LNCaP clone FGC (cell line): ENCODE results near the gene CNTNAP1.

Source experiments
- DNase-seq: peaks from one replicate; pipeline ENCODE4 v3.0.0-alpha.2; 2011; ENCODE audit warnings: low read depth
- H3K4me3 ChIP-seq: 2 replicates; pipeline ENCODE4 v1.5.1; 2011; ENCODE audit warnings: mild to moderate bottlenecking, low read depth, low read length, control low read depth
- TF ChIP-seq, protein P1 (sequence below): IDR thresholded peaks from 2 replicates; pipeline ENCODE4 v1.5.1; 2012; ENCODE audit warnings: mild to moderate bottlenecking; ENCODE audit not compliant: control insufficient read depth, insufficient read depth; ENCODE audit errors: extremely low read depth

CNTNAP1 gene

DNA sequence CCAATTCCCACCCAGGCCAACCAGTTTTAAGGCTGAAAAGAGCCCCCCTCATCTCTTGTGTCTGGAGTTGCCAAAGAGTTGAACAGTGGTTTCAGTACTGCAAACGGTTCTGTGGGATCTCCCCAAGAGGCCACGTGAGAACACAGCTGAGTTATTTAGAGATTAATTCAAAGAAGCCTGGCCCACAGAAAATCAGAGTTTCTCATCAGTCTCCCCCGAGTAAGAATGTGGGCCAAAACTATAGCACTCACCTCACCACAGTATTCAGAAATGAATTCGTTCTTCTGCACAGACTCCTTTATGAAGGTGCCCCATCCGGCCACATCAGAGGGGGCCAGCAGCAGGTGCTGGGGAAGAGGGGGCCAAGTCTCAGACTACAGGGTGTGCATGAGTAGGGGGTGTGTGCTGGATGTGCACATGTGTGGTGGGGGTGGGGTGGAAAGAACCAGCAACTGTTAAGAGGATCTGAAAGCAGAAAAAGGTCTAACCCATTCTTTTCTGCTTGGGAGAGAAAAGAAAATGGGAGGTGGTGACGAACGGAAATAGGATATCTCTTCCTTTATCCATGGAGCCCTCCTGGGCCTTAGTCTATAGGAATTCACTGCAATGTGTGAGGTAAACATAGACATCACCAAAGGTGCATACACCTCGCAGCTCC, 22.6 kb downstream of the CNTNAP1 start:
- TF ChIP-seq, protein P1, sequence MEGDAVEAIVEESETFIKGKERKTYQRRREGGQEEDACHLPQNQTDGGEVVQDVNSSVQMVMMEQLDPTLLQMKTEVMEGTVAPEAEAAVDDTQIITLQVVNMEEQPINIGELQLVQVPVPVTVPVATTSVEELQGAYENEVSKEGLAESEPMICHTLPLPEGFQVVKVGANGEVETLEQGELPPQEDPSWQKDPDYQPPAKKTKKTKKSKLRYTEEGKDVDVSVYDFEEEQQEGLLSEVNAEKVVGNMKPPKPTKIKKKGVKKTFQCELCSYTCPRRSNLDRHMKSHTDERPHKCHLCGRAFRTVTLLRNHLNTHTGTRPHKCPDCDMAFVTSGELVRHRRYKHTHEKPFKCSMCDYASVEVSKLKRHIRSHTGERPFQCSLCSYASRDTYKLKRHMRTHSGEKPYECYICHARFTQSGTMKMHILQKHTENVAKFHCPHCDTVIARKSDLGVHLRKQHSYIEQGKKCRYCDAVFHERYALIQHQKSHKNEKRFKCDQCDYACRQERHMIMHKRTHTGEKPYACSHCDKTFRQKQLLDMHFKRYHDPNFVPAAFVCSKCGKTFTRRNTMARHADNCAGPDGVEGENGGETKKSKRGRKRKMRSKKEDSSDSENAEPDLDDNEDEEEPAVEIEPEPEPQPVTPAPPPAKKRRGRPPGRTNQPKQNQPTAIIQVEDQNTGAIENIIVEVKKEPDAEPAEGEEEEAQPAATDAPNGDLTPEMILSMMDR, result no peak
- no peak for DNase-seq
- H3K4me3 ChIP-seq, result no peak overlapping the region

DNA sequence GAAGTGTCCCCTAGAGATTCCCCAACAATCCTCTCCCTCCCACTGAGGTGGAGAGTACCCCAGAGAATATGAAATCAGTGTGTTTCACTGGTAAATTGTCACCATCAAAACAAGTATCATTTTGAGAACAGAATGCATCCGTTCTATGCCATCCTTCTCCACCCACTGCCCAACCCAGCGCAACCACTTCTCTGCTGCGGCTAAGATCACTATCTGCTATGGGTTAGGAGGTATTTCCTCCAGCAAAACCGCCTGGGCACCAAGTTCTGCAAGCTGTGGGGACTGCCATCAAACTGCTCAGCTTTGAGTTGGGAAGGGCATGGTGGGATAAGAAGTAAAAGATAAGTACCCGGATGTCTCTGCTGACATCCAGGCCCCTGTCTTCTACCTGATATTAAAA, 24.4 kb downstream of the CNTNAP1 start:
- no peak overlapping the region for H3K4me3 ChIP-seq
- TF ChIP-seq, protein P1, result no peak
- no peak for DNase-seq

DNA sequence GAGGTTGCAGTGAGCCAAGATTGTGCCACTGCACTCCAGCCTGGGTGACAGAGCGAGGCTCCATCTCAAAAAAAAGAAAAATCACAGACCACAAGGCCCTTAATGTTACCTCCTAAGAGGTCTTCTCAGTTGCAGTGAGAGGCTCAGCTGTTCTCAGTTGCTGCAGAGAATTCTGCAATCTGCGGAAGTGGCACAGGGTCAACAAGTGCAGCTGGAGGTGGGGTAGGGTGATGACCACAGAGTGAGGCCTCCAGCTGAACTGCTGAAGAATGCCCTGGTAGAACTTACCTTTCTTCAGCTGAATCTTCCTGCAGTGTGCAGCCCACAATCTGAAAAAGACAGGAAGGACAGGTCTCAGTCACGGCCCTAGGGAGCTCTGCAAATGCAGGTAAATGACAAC, 26.3 kb downstream of the CNTNAP1 start:
- no peak overlapping the region for H3K4me3 ChIP-seq
- TF ChIP-seq, protein P1, result no peak
- DNase-seq, result no peak

DNA sequence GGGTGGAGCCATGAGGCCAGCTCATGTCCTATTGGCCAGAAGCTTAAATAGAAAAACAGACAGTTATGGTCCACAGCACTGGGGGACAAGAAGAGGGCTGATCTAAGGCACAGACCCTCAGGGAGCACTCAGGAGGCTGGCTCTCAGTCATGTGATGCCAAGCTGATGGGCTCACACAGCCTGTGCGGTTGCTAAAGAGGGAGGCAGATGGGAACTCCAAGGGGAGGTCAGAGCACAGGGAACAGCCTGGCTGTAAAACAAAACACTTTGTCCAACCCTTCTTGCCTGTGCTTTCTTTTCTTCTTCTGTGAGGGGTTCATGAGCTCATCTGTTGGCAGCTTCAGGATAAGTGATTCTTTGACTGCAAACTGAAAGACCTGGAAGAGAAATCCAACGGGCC, 27.2 kb downstream of the CNTNAP1 start:
- no peak for DNase-seq
- TF ChIP-seq, protein P1, result no peak
- H3K4me3 ChIP-seq, result no peak overlapping the region

DNA sequence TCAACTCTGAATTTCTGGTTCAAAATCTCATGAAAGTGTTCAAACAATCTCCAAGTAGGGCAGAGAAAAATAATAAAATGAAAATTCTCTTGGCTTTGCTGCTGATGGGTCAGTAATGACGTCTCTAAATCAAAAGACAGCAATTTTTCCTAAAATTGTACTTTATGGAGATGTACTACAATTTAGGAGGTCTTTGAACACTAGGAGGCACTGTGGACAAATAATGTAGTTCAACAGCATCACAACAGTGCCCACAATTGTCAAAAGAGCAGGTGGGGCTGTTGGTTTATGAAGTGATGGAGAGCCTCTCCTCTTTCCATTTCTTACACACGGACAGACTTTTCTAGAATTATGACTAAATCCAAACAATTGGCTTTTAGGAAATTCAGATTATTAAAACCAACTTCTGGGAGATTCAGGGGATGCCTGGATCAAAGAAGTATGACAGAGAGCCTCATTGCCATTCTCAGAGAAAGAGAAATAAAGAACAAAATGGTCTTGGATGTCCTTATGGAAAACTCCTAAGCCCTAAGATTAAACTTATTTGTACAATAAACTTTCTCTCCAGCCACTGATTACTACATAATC, 38.8 kb downstream of the CNTNAP1 start:
- H3K4me3 ChIP-seq, result no peak overlapping the region
- no peak for DNase-seq
- TF ChIP-seq, protein P1, result peak; percentile 73

- TF ChIP-seq, protein P1, result no peak
- no peak for DNase-seq
- H3K4me3 ChIP-seq, result no peak overlapping the region
These were observed 41.3 kb downstream of the CNTNAP1 start for GRCh38 chr17:42723636-42724035.

- no peak overlapping the region for H3K4me3 ChIP-seq
- TF ChIP-seq, protein P1, result no peak
- no peak for DNase-seq
These were observed 42.8 kb downstream of the CNTNAP1 start for GRCh38 chr17:42725143-42725542.
